Measurements from ENCODE around the gene PGBD5. TPM values are rescaled to one million over a fixed set of nuclear protein-coding genes. Genes with fewer than 3 reads are reported as not detected.
A peak's percentile ranks its signal among the peaks of the same experiment; 100 is the strongest.

Gene PGBD5
- total and polyA plus RNA-seq, 9 of the 15 experiments (the other 6 are each of a cell fraction or from before 2014, with no cell fraction given) = under 0.01 to 0.40 (median 0.10) TPM; not detected in 3

DNA sequence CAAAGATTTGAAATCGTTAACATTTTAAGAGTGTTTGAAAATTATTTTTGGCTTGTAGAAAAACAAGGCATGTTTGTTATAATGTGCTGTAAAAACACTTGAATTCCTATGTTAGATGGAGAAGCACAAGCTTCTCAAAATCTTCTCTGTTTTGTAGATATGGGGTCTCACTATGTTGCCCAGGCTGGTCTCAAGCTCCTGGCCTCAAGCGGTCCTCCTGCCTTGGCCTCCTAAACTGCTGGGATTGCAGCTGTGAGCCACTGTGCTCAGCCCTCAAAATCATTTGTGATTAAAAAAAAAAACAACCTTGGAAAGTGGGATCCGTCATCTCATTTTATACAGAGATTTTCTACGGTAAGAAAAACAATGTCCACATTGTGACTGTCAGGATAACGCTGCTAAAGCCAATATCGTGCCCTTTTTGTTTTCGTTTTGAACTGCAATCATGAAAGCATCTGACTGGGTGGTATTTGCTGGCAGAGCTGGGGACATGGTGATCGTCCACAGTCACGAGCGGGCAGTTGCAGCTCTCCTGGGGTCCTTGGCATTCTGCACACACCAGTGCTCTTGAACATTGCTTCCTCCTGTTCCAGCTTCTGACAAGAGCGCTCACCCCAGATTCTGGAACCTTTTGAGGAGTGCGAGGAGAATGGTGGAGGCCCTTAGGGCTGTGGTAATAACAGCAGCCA, 112.5 kb downstream of the PGBD5 start:
- WGBS (ENCODE audit: insufficient coverage, low coverage, missing lambda C conversion rate) = 2% methylated on average over 12 of the region's 12 CpGs
- no peaks in the 10 kb centered on the region for H3K79me2 ChIP-seq (ENCODE audit: control insufficient read depth, insufficient read depth, low read length)
- H3K9me1 ChIP-seq (ENCODE audit: control insufficient read depth, insufficient read depth, low read length) = peaks cover 2% of the 10 kb centered on the region
- H3K9me3 ChIP-seq (replicated peaks; ENCODE audit: control insufficient read depth, insufficient read depth, low read depth, low read length) = no peaks in the 10 kb centered on the region
- no TSS peak for BruUV-seq (replicated peaks)
- no peak for FAIRE-seq
- in situ Hi-C loops (cut with MboI) (loop anchor here (25.0 kb wide), 1 partner anchor 601 kb away; no protein-coding TSS in a partner anchor), intact Hi-C loops (cut with micrococcal nuclease) (no loop called here)
- peaks cover 37 to 60% of the 10 kb centered on the region in 2 experiments for H3K27me3 ChIP-seq (ENCODE audit: control insufficient read depth in 2 of 2, insufficient read depth in 2 of 2, low read length in 2 of 2)
- ChIA-PET CTCF (ENCODE audit: low intra/inter-chr PET ratio) (no interaction called here), POLR2A (interaction anchor here (1.7 to 1.9 kb wide), 2 partner anchors 8 to 10 kb away, joined by 5 to 7 read pairs; no protein-coding TSS in a partner anchor)
- H4K20me1 ChIP-seq (replicated peaks; ENCODE audit: control insufficient read depth, insufficient read depth, low read length) = 0 out of 2 replicates have a peak, but pooled peaks cover 4% of the 10 kb centered on the region
- no peak overlapping the region for H3K4me3 ChIP-seq
- H3K4me1 ChIP-seq (replicated peaks in 1 of 2; ENCODE audit: control insufficient read depth in 2 of 2, insufficient read depth in 2 of 2, low read length in 2 of 2) = 0 out of 5 replicates have a peak, but pooled peaks cover 0 to 3% of the 10 kb centered on the region in 2 experiments
- no peak for ATAC-seq
- H2AFZ ChIP-seq (ENCODE audit: low read depth, low read length) = no peak overlapping the region
- H3K4me2 ChIP-seq (ENCODE audit: insufficient read depth, low read length) = no peak overlapping the region
- no peak for DNase-seq (ENCODE audit: extremely low read depth in 1 of 4, low spot score in 3 of 4)
- TF ChIP-seq, protein P1, sequence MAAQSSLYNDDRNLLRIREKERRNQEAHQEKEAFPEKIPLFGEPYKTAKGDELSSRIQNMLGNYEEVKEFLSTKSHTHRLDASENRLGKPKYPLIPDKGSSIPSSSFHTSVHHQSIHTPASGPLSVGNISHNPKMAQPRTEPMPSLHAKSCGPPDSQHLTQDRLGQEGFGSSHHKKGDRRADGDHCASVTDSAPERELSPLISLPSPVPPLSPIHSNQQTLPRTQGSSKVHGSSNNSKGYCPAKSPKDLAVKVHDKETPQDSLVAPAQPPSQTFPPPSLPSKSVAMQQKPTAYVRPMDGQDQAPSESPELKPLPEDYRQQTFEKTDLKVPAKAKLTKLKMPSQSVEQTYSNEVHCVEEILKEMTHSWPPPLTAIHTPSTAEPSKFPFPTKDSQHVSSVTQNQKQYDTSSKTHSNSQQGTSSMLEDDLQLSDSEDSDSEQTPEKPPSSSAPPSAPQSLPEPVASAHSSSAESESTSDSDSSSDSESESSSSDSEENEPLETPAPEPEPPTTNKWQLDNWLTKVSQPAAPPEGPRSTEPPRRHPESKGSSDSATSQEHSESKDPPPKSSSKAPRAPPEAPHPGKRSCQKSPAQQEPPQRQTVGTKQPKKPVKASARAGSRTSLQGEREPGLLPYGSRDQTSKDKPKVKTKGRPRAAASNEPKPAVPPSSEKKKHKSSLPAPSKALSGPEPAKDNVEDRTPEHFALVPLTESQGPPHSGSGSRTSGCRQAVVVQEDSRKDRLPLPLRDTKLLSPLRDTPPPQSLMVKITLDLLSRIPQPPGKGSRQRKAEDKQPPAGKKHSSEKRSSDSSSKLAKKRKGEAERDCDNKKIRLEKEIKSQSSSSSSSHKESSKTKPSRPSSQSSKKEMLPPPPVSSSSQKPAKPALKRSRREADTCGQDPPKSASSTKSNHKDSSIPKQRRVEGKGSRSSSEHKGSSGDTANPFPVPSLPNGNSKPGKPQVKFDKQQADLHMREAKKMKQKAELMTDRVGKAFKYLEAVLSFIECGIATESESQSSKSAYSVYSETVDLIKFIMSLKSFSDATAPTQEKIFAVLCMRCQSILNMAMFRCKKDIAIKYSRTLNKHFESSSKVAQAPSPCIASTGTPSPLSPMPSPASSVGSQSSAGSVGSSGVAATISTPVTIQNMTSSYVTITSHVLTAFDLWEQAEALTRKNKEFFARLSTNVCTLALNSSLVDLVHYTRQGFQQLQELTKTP (IDR thresholded peaks at IDR 0.05; ENCODE audit: low read depth in 1 of 2, partially characterized antibody in 2 of 2) = no peak
- TF ChIP-seq ZNF121 (CRISPR knock-in tag; conservative IDR thresholded peaks at IDR 0.05) (peak; percentile 28; the same call in 1 of the 2 replicates), SREBF2 (CRISPR knock-in tag; IDR thresholded peaks at IDR 0.05) (no peak), PPARD (CRISPR knock-in tag; IDR thresholded peaks at IDR 0.05) (no peak), NFIX (CRISPR knock-in tag; IDR thresholded peaks at IDR 0.05; ENCODE audit: low read depth) (no peak)
- H3K27ac ChIP-seq (ENCODE audit: extremely low read depth, low read depth, low read length) = no peak overlapping the region
- H3K36me3 ChIP-seq (ENCODE audit: control insufficient read depth, insufficient read depth, low read length) = no peaks in the 10 kb centered on the region
- H3K9ac ChIP-seq (ENCODE audit: insufficient read depth in 1 of 2, low read depth in 2 of 2, low read length in 2 of 2) = no peak overlapping the region

Measured in K562 (cell line).